ENCODE results near the gene ZNF512B. TPM values are rescaled to one million over a fixed set of nuclear protein-coding genes. Genes with fewer than 3 reads are reported as not detected.

Gene ZNF512B
- total RNA-seq, 4 donors from 2014 or later: 5.7 to 10.9 (median 8.8) TPM

GRCh38 chr20:63980806-63981728 lies 11.3 kb upstream of the ZNF512B start, which contains the start of gene PRPF6:
PRPF6 (plus strand) TSS chr20:63981132; CDS start chr20:63981246, 114 bp downstream.
- DNase-seq: peak; percentile 90
- Histone ChIP-seq H3K4me1 (peaks cover 22 to 28% of the 10 kb centered on the region in 2 donors), H3K36me3 (peaks cover 0 to 34% of the 10 kb centered on the region in 2 donors), H3K27me3 (peaks cover 0 to 17% (median 7%) of the 10 kb centered on the region in 3 donors), H3K4me3 (peak within 1 kb of the TSS; percentile 90 to 100 (median 98)), H3K9me3 (no peaks in the 10 kb centered on the region), H3K27ac (peak within 1 kb of the TSS; percentile 75 to 88 (median 82))
- intact Hi-C loops (cut with DNase I; ENCODE audit: low total_unique reads) (loop anchor here (5.0 kb wide), 1 partner anchor 354 kb away; the partner anchor contains the start of gene GMEB2), in situ Hi-C loops (cut with MboI; ENCODE audit: low sequenced_read_pairs in 4 of 4) (no loop called here)
- peak; percentile 93 to 94 for ATAC-seq
- TF ChIP-seq, protein P1, sequence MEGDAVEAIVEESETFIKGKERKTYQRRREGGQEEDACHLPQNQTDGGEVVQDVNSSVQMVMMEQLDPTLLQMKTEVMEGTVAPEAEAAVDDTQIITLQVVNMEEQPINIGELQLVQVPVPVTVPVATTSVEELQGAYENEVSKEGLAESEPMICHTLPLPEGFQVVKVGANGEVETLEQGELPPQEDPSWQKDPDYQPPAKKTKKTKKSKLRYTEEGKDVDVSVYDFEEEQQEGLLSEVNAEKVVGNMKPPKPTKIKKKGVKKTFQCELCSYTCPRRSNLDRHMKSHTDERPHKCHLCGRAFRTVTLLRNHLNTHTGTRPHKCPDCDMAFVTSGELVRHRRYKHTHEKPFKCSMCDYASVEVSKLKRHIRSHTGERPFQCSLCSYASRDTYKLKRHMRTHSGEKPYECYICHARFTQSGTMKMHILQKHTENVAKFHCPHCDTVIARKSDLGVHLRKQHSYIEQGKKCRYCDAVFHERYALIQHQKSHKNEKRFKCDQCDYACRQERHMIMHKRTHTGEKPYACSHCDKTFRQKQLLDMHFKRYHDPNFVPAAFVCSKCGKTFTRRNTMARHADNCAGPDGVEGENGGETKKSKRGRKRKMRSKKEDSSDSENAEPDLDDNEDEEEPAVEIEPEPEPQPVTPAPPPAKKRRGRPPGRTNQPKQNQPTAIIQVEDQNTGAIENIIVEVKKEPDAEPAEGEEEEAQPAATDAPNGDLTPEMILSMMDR (IDR thresholded peaks at IDR 0.05 in 4 of 5, conservative IDR thresholded peaks at IDR 0.05 in 1 of 5): peak; percentile 61 to 81 (median 76)
- TF ChIP-seq POLR2A (IDR thresholded peaks at IDR 0.05): peak; percentile 28 to 76

- TF ChIP-seq, protein P1 (IDR thresholded peaks at IDR 0.05 in 4 of 5, conservative IDR thresholded peaks at IDR 0.05 in 1 of 5): no peak
- no peak for TF ChIP-seq POLR2A (IDR thresholded peaks at IDR 0.05)
- peak overlapping the region; percentile 90 to 100 (median 98) for H3K4me3 ChIP-seq
- peaks cover 22 to 28% of the 10 kb centered on the region in 2 donors for H3K4me1 ChIP-seq
- no peaks in the 10 kb centered on the region for H3K9me3 ChIP-seq
- in situ Hi-C loops (cut with MboI; ENCODE audit: low sequenced_read_pairs in 4 of 4): no loop called here
- DNase-seq: no peak
- peaks cover 0 to 27% of the 10 kb centered on the region in 2 donors for H3K36me3 ChIP-seq
- intact Hi-C loops (cut with DNase I; ENCODE audit: low total_unique reads): loop anchor here (5.0 kb wide), 1 partner anchor 353 kb away; the partner anchor contains the start of gene GMEB2
- peak in 1 of 2 donors; percentile 18 for ATAC-seq
- peak overlapping the region; percentile 64 to 87 (median 76) for H3K27ac ChIP-seq
- H3K27me3 ChIP-seq: peaks cover 0 to 17% (median 7%) of the 10 kb centered on the region in 3 donors
Measured at GRCh38 chr20:63980317-63980805, 10.6 kb upstream of the ZNF512B start.

- DNase-seq (peak in 1 of 2 donors; percentile 22), ATAC-seq (no peak)
- TF ChIP-seq, protein P1 (IDR thresholded peaks at IDR 0.05 in 4 of 5, conservative IDR thresholded peaks at IDR 0.05 in 1 of 5): peak in 1 of 5 experiments; percentile 27
- TF ChIP-seq POLR2A (IDR thresholded peaks at IDR 0.05): no peak
- Histone ChIP-seq H3K36me3 (peaks cover 0 to 21% of the 10 kb centered on the region in 2 donors), H3K4me1 (peaks cover 22 to 28% of the 10 kb centered on the region in 2 donors), H3K4me3 (peak within 1 kb of the TSS; percentile 90 to 100 (median 98)), H3K9me3 (no peaks in the 10 kb centered on the region), H3K27me3 (peaks cover 0 to 17% (median 7%) of the 10 kb centered on the region in 3 donors), H3K27ac (peak within 1 kb of the TSS; percentile 64 to 87 (median 76))
- intact Hi-C loops (cut with DNase I; ENCODE audit: low total_unique reads): loop anchor here (5.0 kb wide), 1 partner anchor 352 kb away; the partner anchor contains the start of gene GMEB2
- in situ Hi-C loops (cut with MboI; ENCODE audit: low sequenced_read_pairs in 4 of 4): loop anchor here in 1 of 4 donors (10.0 kb wide), 1 partner anchor 195 kb away; no protein-coding TSS in a partner anchor
Measured at GRCh38 chr20:63979557-63980316, 10.0 kb upstream of the ZNF512B start, which contains the start of gene SAMD10. SAMD10 (minus strand) TSS chr20:63979642; CDS start chr20:63979467, 175 bp downstream.

DNA sequence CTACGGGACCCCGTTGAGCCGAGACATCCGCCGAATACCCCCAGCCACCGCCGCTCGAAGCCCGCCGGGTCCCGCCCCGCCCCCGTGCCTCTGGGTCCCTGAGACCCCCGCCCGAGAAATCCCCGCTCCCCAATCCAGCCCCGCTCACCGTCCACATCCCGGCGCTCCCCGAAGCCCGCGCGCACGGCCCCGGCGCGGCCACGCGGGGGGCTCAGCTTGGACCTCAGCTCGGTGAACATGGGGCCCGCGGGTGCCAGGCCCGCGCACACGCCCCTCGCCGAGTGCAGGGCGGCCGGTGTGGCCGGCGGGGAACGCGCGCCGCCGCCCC lies 9.5 kb upstream of the ZNF512B start:
- ATAC-seq (no peak), DNase-seq (no peak)
- Histone ChIP-seq H3K27ac (peak overlapping the region; percentile 50 to 61 (median 54)), H3K36me3 (peaks cover 0 to 16% of the 10 kb centered on the region in 2 donors), H3K4me1 (peaks cover 22 to 28% of the 10 kb centered on the region in 2 donors), H3K27me3 (peaks cover 0 to 17% (median 7%) of the 10 kb centered on the region in 3 donors), H3K4me3 (peak overlapping the region; percentile 56 to 75 (median 61)), H3K9me3 (no peaks in the 10 kb centered on the region)
- intact Hi-C loops (cut with DNase I; ENCODE audit: low total_unique reads) (no loop called here), in situ Hi-C loops (cut with MboI; ENCODE audit: low sequenced_read_pairs in 4 of 4) (loop anchor here in 1 of 4 donors (10.0 kb wide), 1 partner anchor 194 kb away; no protein-coding TSS in a partner anchor)
- TF ChIP-seq, protein P1 (IDR thresholded peaks at IDR 0.05 in 4 of 5, conservative IDR thresholded peaks at IDR 0.05 in 1 of 5): no peak
- no peak for TF ChIP-seq POLR2A (IDR thresholded peaks at IDR 0.05)
